ENCODE results near the gene EIF4A3. TPM values are rescaled to one million over a fixed set of nuclear protein-coding genes. Genes with fewer than 3 reads are reported as not detected.

The EIF4A3 gene
- total and polyA plus RNA-seq, 10 of the 15 experiments (the other 5 are each of a cell fraction or from before 2014, with no cell fraction given), result 53.3 to 225 (median 103) TPM

- Histone ChIP-seq H3K4me1 (ENCODE audit: control insufficient read depth, insufficient read depth, low read length) (no peaks in the 10 kb centered on the region), H3K9ac (ENCODE audit: control insufficient read depth, insufficient read depth, low read length) (no peak overlapping the region), H3K79me2 (ENCODE audit: control insufficient read depth, insufficient read depth, low read length) (no peaks in the 10 kb centered on the region), H3K36me3 (ENCODE audit: control insufficient read depth in 2 of 2, insufficient read depth in 2 of 2, low read length in 1 of 2) (no peaks in the 10 kb centered on the region), H3K27ac (ENCODE audit: control insufficient read depth, insufficient read depth) (no peak overlapping the region), H3K9me3 (replicated peaks; ENCODE audit: control insufficient read depth, insufficient read depth, low read length) (no peaks in the 10 kb centered on the region), H3K4me3 (no peak overlapping the region), H2AFZ (ENCODE audit: control insufficient read depth, low read depth, low read length) (no peak overlapping the region), H4K20me1 (ENCODE audit: control insufficient read depth, insufficient read depth) (no peaks in the 10 kb centered on the region), H3K4me2 (ENCODE audit: control insufficient read depth, insufficient read depth) (no peak overlapping the region), H3K27me3 (replicated peaks in 1 of 2; ENCODE audit: control insufficient read depth in 2 of 2, insufficient read depth in 2 of 2, low read length in 1 of 2) (peaks cover 0 to 3% of the 10 kb centered on the region in 2 experiments; a peak in 2 of 4 replicates)
- ATAC-seq (no peak), FAIRE-seq (no peak), DNase-seq (ENCODE audit: low read depth, low spot score) (no peak)
- RAD21 ChIA-PET (ENCODE audit: unreplicated experiment), result interaction anchor here (0.5 kb wide), 1 partner anchor 15 kb away, joined by 3 read pairs; no protein-coding TSS in a partner anchor
- in situ Hi-C loops (cut with MboI), result no loop called here
- no TSS peak for BruUV-seq (replicated peaks)
- SMC1A ChIA-PET (ENCODE audit: uncharacterized antibody, unreplicated experiment), result no interaction called here
- intact Hi-C loops (cut with micrococcal nuclease; ENCODE audit: unreplicated experiment), result no loop called here
- TF ChIP-seq WRNIP1 (IDR thresholded peaks at IDR 0.05; ENCODE audit: borderline replicate concordance, low read depth, low read length) (no peak), SUZ12 (IDR thresholded peaks at IDR 0.05; ENCODE audit: unreplicated experiment) (no peak), NBN (IDR thresholded peaks at IDR 0.05) (no peak), RAD51 (IDR thresholded peaks at IDR 0.05) (no peak), MEF2A (IDR thresholded peaks at IDR 0.05; ENCODE audit: insufficient read depth, low read depth, low read length) (no peak), TCF12 (IDR thresholded peaks at IDR 0.05; ENCODE audit: low read depth, low read length) (no peak), ZNF274 (IDR thresholded peaks at IDR 0.05; ENCODE audit: insufficient read depth, insufficient read length) (no peak), BHLHE40 (IDR thresholded peaks at IDR 0.05; ENCODE audit: borderline replicate concordance in 1 of 2, low read depth in 2 of 2, low read length in 1 of 2) (no peak), STAT1 (conservative IDR thresholded peaks at IDR 0.05) (no peak), ZZZ3 (IDR thresholded peaks at IDR 0.05; ENCODE audit: control insufficient read depth, insufficient read length, low read depth) (no peak), POU2F2 (IDR thresholded peaks at IDR 0.05; ENCODE audit: borderline replicate concordance, low read depth, low read length) (no peak), TCF3 (IDR thresholded peaks at IDR 0.05; ENCODE audit: borderline replicate concordance, insufficient read depth, low read depth, low read length) (no peak), PAX5 (IDR thresholded peaks at IDR 0.05; ENCODE audit: borderline replicate concordance, low read depth, low read length) (no peak), NFXL1 (IDR thresholded peaks at IDR 0.05; ENCODE audit: borderline replicate concordance) (no peak), CEBPZ (IDR thresholded peaks at IDR 0.05; ENCODE audit: low read depth, low read length) (no peak), JUND (IDR thresholded peaks at IDR 0.05; ENCODE audit: low read depth, low read length) (no peak), PAX8 (IDR thresholded peaks at IDR 0.05) (no peak)
- CTCF ChIA-PET, result no interaction called here
- POLR2A ChIA-PET, result no interaction called here
- WGBS (ENCODE audit: insufficient coverage, insufficient replicate concordance, low lambda C conversion rate, missing lambda C conversion rate), result 60% methylated on average over 17 of the region's 17 CpGs
Measured at GRCh38 chr17:80181431-80181830, 34.5 kb upstream of the EIF4A3 start.
